ENCODE results near the gene DRD3.
A peak's percentile ranks its signal among the peaks of the same experiment; 100 is the strongest.

Gene DRD3

GRCh38 chr3:114176890-114177289, 2.0 kb downstream of the DRD3 start:
- DNase-seq, result no peak

- DNase-seq, result no peak
Observed at GRCh38 chr3:114176487-114176886, 2.4 kb downstream of the DRD3 start.

GRCh38 chr3:114175204-114175987, 3.5 kb downstream of the DRD3 start:
- DNase-seq, result no peak

GRCh38 chr3:114171677-114172076, 7.2 kb downstream of the DRD3 start:
- no peak for DNase-seq

GRCh38 chr3:114168150-114168549, 10.7 kb downstream of the DRD3 start:
- DNase-seq, result no peak

GRCh38 chr3:114157321-114157720, 21.5 kb downstream of the DRD3 start:
- DNase-seq, result no peak

GRCh38 chr3:114155370-114155821, 23.5 kb downstream of the DRD3 start:
- DNase-seq, result peak in 1 of 2 experiments; percentile 42

- no peak for DNase-seq
Observed at GRCh38 chr3:114154321-114154821, 24.5 kb downstream of the DRD3 start.

- peak; percentile 82 to 92 for DNase-seq
Observed at GRCh38 chr3:114152519-114153151, 26.2 kb downstream of the DRD3 start.

GRCh38 chr3:114151091-114151490, 27.8 kb downstream of the DRD3 start:
- DNase-seq, result peak; percentile 29 to 60

GRCh38 chr3:114147251-114147650, 31.6 kb downstream of the DRD3 start:
- DNase-seq, result no peak

- DNase-seq, result peak in 1 of 2 experiments; percentile 19
Observed at GRCh38 chr3:114144909-114145688, 33.8 kb downstream of the DRD3 start.

GRCh38 chr3:114143817-114144216, 35.0 kb downstream of the DRD3 start:
- no peak for DNase-seq

- no peak for DNase-seq
Observed at GRCh38 chr3:114139836-114140235, 39.0 kb downstream of the DRD3 start.

GRCh38 chr3:114133947-114134346, 44.9 kb downstream of the DRD3 start:
- no peak for DNase-seq

- DNase-seq, result no peak
Observed at GRCh38 chr3:114132500-114132899, 46.4 kb downstream of the DRD3 start.

GRCh38 chr3:114128826-114129225, 50.0 kb downstream of the DRD3 start:
- no peak for DNase-seq

GRCh38 chr3:114128231-114128630, 50.6 kb downstream of the DRD3 start:
- no peak for DNase-seq

GRCh38 chr3:114127517-114127916, 51.3 kb downstream of the DRD3 start:
- no peak for DNase-seq

GRCh38 chr3:114126461-114126860, 52.4 kb downstream of the DRD3 start:
- no peak for DNase-seq

- DNase-seq, result no peak
Observed at GRCh38 chr3:114122027-114122709, 56.7 kb downstream of the DRD3 start.

GRCh38 chr3:114120211-114120610, 58.6 kb downstream of the DRD3 start:
- no peak for DNase-seq

- no peak for DNase-seq
Observed at GRCh38 chr3:114119776-114120175, 59.1 kb downstream of the DRD3 start.
